SIG-M5 treated with dmso at 0.1 percent for 504 hours (cell line): Measurements from ENCODE around the gene NSMF.

ENCODE experiments used
- DNase-seq: peaks from one replicate; lab custom pipeline; 2025; ENCODE audit not compliant: unreplicated experiment; lab: John Stamatoyannopoulos, UW

The NSMF gene

DNA sequence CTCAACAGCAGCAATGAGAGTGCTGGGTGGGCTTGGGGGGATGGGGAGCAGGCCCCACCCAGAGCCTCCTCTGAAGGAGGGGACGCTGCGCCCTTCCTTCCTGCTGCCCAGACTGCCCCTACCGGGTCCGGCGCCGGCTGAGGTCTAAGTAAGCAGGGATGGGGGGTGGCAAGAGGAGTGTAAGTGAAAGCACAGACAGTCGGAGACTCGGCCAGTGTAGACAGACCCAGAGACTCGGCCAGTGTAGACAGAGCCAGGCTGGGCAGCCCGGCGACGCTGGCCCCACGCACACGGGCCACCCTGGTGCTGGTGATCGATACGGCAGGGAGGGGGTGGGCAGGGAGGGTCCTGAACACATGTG is 10.6 kb downstream of the NSMF start:
- no peak for DNase-seq

DNA sequence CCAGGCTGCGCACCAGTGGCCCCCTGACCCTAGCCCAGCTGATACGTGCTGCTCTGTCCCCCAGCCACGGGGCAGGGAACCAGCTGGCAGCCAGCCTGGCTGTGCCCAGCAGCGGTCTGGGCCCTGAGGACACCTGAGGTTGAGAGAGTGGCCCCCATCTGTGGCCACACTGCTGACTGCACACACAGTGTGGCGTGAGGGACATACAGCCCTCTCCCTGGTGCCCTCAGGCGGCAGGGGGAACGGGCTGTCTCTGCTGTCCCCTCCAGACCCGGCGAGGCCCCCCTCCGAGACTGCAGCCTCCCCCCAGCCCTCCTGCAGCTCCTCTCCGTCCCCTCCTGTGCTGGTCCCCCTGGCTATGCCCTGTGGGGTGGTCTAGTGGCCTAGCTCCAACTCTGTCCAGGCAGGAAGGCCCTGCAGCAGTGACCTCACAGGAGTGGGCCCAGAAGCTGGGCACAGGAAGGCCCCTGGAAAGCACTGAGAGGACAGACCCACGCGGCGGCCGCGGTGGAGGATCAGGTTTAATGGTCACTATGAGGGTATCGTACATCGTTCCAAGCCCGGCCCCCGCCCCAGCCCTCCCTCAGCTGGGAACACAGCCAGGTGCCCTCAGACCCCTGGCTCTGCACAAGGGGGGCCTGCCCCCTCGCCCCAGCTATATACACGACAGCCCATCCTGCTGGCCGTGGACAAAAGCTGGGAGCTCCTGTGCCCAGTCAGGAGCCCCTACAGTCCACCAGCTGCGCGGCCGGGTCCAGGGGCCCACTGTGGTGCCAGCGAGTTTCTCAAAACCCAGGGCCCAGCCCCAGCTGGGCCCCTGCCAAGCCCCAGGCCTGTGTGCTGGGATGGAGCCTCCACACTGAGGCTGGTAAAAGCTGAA is 11.2 kb downstream of the NSMF start:
- no peak for DNase-seq

- peak; percentile 52 for DNase-seq
Observed at GRCh38 chr9:137446851-137447471, 12.2 kb downstream of the NSMF start.

- DNase-seq = no peak
Observed at GRCh38 chr9:137445930-137446431, 13.2 kb downstream of the NSMF start.

- peak; percentile 58 for DNase-seq
Observed at GRCh38 chr9:137445275-137445807, 13.8 kb downstream of the NSMF start.

- DNase-seq = no peak
Observed at GRCh38 chr9:137444106-137444790, 14.9 kb downstream of the NSMF start.

- DNase-seq = no peak
Observed at GRCh38 chr9:137441935-137442321, 17.2 kb downstream of the NSMF start.

- DNase-seq = no peak
Observed at GRCh38 chr9:137441289-137441934, 17.7 kb downstream of the NSMF start, which contains the start of gene ENTPD8. Gene ENTPD8 (minus strand): TSS chr9:137441357. CDS start chr9:137438285, 3,072 bp downstream.

- no peak for DNase-seq
Observed at GRCh38 chr9:137439158-137439714, 19.9 kb downstream of the NSMF start.

- no peak for DNase-seq
Observed at GRCh38 chr9:137438591-137439157, 20.5 kb downstream of the NSMF start.

GRCh38 chr9:137437691-137438590 is 21.2 kb downstream of the NSMF start:
- DNase-seq = no peak

DNA sequence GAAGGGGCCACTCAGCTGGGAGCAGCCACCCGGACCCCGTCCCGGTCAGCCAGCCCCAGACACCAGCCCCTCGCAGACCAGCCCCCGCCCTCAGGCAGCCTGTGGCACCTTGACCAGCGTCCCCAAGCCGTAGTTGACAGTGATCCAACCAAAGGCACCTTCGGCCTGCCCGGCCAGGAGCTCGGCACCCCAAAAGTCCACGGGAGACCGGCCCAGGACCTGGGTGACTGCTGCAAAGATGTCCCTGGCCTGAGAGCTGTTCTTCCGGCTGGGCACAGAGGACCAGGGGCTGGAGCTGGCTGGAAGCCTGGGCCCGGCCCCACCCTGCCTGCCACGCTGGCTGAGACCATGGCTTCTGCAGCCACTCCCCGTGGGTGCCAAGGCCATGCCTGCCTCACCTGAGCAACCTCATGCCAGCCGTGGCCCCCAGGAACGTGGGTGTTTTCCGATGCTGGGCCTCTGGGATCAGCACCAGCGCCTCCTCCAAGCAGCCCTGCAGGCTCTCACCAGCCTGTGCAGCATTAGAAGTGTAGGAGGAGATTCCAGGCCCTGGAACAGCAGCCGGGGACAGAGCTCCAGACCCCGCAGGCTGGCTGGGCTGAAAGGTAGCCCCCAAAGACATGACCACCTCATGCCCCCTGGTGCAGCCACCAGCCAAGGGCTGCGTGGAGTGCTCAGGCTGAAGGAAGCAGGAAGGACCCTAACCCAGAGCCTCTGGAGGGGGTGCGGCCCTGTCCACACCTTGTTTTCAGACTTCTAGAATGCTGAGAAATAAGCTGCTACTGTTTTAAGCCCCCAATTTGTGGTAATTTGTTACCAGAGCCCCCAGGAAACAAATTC is 22.2 kb downstream of the NSMF start:
- DNase-seq = no peak

- no peak for DNase-seq
Observed at GRCh38 chr9:137435980-137436760, 23.0 kb downstream of the NSMF start.

- DNase-seq = no peak
Observed at GRCh38 chr9:137435381-137435891, 23.7 kb downstream of the NSMF start.

GRCh38 chr9:137434498-137435380 is 24.4 kb downstream of the NSMF start:
- no peak for DNase-seq

GRCh38 chr9:137433916-137434431 is 25.2 kb downstream of the NSMF start:
- no peak for DNase-seq
